ENCODE data around the gene ANLN.
"Not testable (repeated sequence)": the region's sequence is repeated elsewhere in the genome, so short reads cannot be mapped to it uniquely, and the experiment has no call there.

Gene ANLN

GRCh38 chr7:36370046-36370445 lies 19.6 kb upstream of the ANLN start:
- no peak for TF ChIP-seq CTCF (conservative IDR thresholded peaks at IDR 0.05; ENCODE audit: low read length)
- TF ChIP-seq EZH2phosphoT487 (IDR thresholded peaks at IDR 0.05; ENCODE audit: borderline replicate concordance) = no peak
- no peak overlapping the region for H2AFZ ChIP-seq (ENCODE audit: low read length)
- H3K9me2 ChIP-seq (replicated peaks; ENCODE audit: low read depth, low read length) = no peaks in the 10 kb centered on the region
- H3K9ac ChIP-seq (ENCODE audit: low read depth, low read length, poor library complexity, severe bottlenecking) = no peak overlapping the region
- no peaks in the 10 kb centered on the region for H4K20me1 ChIP-seq (ENCODE audit: insufficient read depth, low read length, poor library complexity, severe bottlenecking)
- 0 out of 2 replicates have a peak, but pooled peaks cover 4% of the 10 kb centered on the region for H3F3A ChIP-seq (ENCODE audit: low read depth)
- H3K4me2 ChIP-seq (ENCODE audit: low read depth, low read length, poor library complexity, severe bottlenecking) = no peak overlapping the region
- H3K27me3 ChIP-seq (ENCODE audit: insufficient read depth, low read length, poor library complexity, severe bottlenecking) = peaks cover 8% of the 10 kb centered on the region
- no peak overlapping the region for H3K4me3 ChIP-seq (ENCODE audit: low read length, poor library complexity, severe bottlenecking)
- H3K9me3 ChIP-seq (ENCODE audit: insufficient read depth, low read depth, low read length) = no peaks in the 10 kb centered on the region
- peaks cover 12% of the 10 kb centered on the region for H3K4me1 ChIP-seq (ENCODE audit: insufficient read depth, low read length, poor library complexity, severe bottlenecking)
- H3K79me2 ChIP-seq (ENCODE audit: insufficient read depth, low read length) = no peaks in the 10 kb centered on the region
- H3K36me3 ChIP-seq (ENCODE audit: insufficient read depth, low read length) = no peaks in the 10 kb centered on the region

- H3K9me2 ChIP-seq (replicated peaks; ENCODE audit: low read depth, low read length) = no peaks in the 10 kb centered on the region
- no peak overlapping the region for H3K9ac ChIP-seq (ENCODE audit: low read depth, low read length, poor library complexity, severe bottlenecking)
- no peak for TF ChIP-seq CTCF (conservative IDR thresholded peaks at IDR 0.05; ENCODE audit: low read length)
- no peak for TF ChIP-seq EZH2phosphoT487 (IDR thresholded peaks at IDR 0.05; ENCODE audit: borderline replicate concordance)
- H4K20me1 ChIP-seq (ENCODE audit: insufficient read depth, low read length, poor library complexity, severe bottlenecking) = no peaks in the 10 kb centered on the region
- no peaks in the 10 kb centered on the region for H3K27me3 ChIP-seq (ENCODE audit: insufficient read depth, low read length, poor library complexity, severe bottlenecking)
- no peak overlapping the region for H3K4me3 ChIP-seq (ENCODE audit: low read length, poor library complexity, severe bottlenecking)
- H3K9me3 ChIP-seq (ENCODE audit: insufficient read depth, low read depth, low read length) = no peaks in the 10 kb centered on the region
- H2AFZ ChIP-seq (ENCODE audit: low read length) = peak overlapping the region; percentile 7; the same call in 1 of the 2 replicates
- no peak overlapping the region for H3K4me2 ChIP-seq (ENCODE audit: low read depth, low read length, poor library complexity, severe bottlenecking)
- H3K36me3 ChIP-seq (ENCODE audit: insufficient read depth, low read length) = no peaks in the 10 kb centered on the region
- H3K79me2 ChIP-seq (ENCODE audit: insufficient read depth, low read length) = no peaks in the 10 kb centered on the region
- H3K4me1 ChIP-seq (ENCODE audit: insufficient read depth, low read length, poor library complexity, severe bottlenecking) = peaks cover 4% of the 10 kb centered on the region
- H3F3A ChIP-seq (ENCODE audit: low read depth) = 0 out of 2 replicates have a peak, but pooled peaks cover 4% of the 10 kb centered on the region
Measured at GRCh38 chr7:36372156-36372555, 17.5 kb upstream of the ANLN start.

GRCh38 chr7:36378555-36378954 lies 11.1 kb upstream of the ANLN start:
- H3K27me3 ChIP-seq (ENCODE audit: insufficient read depth, low read length, poor library complexity, severe bottlenecking); H3K4me2 ChIP-seq (ENCODE audit: low read depth, low read length, poor library complexity, severe bottlenecking); H3K4me3 ChIP-seq (ENCODE audit: low read length, poor library complexity, severe bottlenecking); H3K4me1 ChIP-seq (ENCODE audit: insufficient read depth, low read length, poor library complexity, severe bottlenecking); H3F3A ChIP-seq (ENCODE audit: low read depth); H3K9ac ChIP-seq (ENCODE audit: low read depth, low read length, poor library complexity, severe bottlenecking); H2AFZ ChIP-seq (ENCODE audit: low read length); H4K20me1 ChIP-seq (ENCODE audit: insufficient read depth, low read length, poor library complexity, severe bottlenecking); H3K9me2 ChIP-seq (replicated peaks; ENCODE audit: low read depth, low read length); H3K79me2 ChIP-seq (ENCODE audit: insufficient read depth, low read length); H3K9me3 ChIP-seq (ENCODE audit: insufficient read depth, low read depth, low read length); H3K36me3 ChIP-seq (ENCODE audit: insufficient read depth, low read length): not testable (repeated sequence)

GRCh38 chr7:36379831-36380504 lies 9.7 kb upstream of the ANLN start:
- Histone ChIP-seq H3K4me2 (ENCODE audit: low read depth, low read length, poor library complexity, severe bottlenecking) (no peak overlapping the region), H3K9ac (ENCODE audit: low read depth, low read length, poor library complexity, severe bottlenecking) (no peak overlapping the region), H2AFZ (ENCODE audit: low read length) (no peak overlapping the region), H3K4me1 (ENCODE audit: insufficient read depth, low read length, poor library complexity, severe bottlenecking) (no peaks in the 10 kb centered on the region), H3K79me2 (ENCODE audit: insufficient read depth, low read length) (no peaks in the 10 kb centered on the region), H3K36me3 (ENCODE audit: insufficient read depth, low read length) (no peaks in the 10 kb centered on the region), H4K20me1 (ENCODE audit: insufficient read depth, low read length, poor library complexity, severe bottlenecking) (no peaks in the 10 kb centered on the region), H3K27me3 (ENCODE audit: insufficient read depth, low read length, poor library complexity, severe bottlenecking) (no peaks in the 10 kb centered on the region), H3F3A (ENCODE audit: low read depth) (no peaks in the 10 kb centered on the region), H3K9me3 (ENCODE audit: insufficient read depth, low read depth, low read length) (no peaks in the 10 kb centered on the region), H3K4me3 (ENCODE audit: low read length, poor library complexity, severe bottlenecking) (no peak overlapping the region), H3K9me2 (replicated peaks; ENCODE audit: low read depth, low read length) (no peaks in the 10 kb centered on the region)
- TF ChIP-seq CTCF (conservative IDR thresholded peaks at IDR 0.05; ENCODE audit: low read length) = no peak
- no peak for TF ChIP-seq EZH2phosphoT487 (IDR thresholded peaks at IDR 0.05; ENCODE audit: borderline replicate concordance)

Measured in Loucy (cell line).